MCF 10A (cell line): ENCODE measurements around the gene MBTD1. TPM values are rescaled to one million over a fixed set of nuclear protein-coding genes. Genes with fewer than 3 reads are reported as not detected.

Source experiments
- BruUV-seq: library from RNA; stranded (reverse); fragments of 400-500 nt; replicated peaks from 2 replicates; lab custom pipeline; 2021; lab: Mats Ljungman, UMichigan
- CTCF ChIA-PET: fragments of 300-600 bp; sonication (Branson Sonifier 250); formaldehyde crosslinking; extraction: SDS; loops from one replicate; lab custom pipeline; 2021; ENCODE audit warnings: antibody characterized with exemption, inconsistent platforms; lab: Yijun Ruan, JAX
- POLR2A ChIA-PET: fragments of 300-600, 350-650 bp; sonication (Branson Sonifier 250); formaldehyde crosslinking; extraction: SDS; loops from one replicate; lab custom pipeline; 2020; ENCODE audit warnings: antibody characterized with exemption, inconsistent platforms; lab: Yijun Ruan, JAX
- DNase-seq: peaks from one replicate; pipeline ENCODE4 v3.0.0-alpha.2; 2018; ENCODE audit not compliant: unreplicated experiment
- H3K27ac Mint-ChIP-seq: one replicate; pipeline ENCODE4 v1.8.0; 2022; ENCODE audit warnings: mild to moderate bottlenecking, low read depth, mixed read lengths; ENCODE audit not compliant: unreplicated experiment
- H3K27me3 Mint-ChIP-seq: one replicate; pipeline ENCODE4 v1.8.0; 2022; ENCODE audit warnings: mixed read lengths; ENCODE audit not compliant: insufficient read depth, unreplicated experiment
- H3K36me3 Mint-ChIP-seq: one replicate; pipeline ENCODE4 v1.8.0; 2022; ENCODE audit warnings: mild to moderate bottlenecking, moderate library complexity, mixed read lengths; ENCODE audit not compliant: insufficient read depth, unreplicated experiment
- H3K4me1 Mint-ChIP-seq: one replicate; pipeline ENCODE4 v1.8.0; 2022; ENCODE audit warnings: mixed read lengths; ENCODE audit not compliant: insufficient read depth, unreplicated experiment
- H3K4me3 Mint-ChIP-seq: one replicate; pipeline ENCODE4 v1.8.0; 2022; ENCODE audit warnings: mild to moderate bottlenecking, moderate library complexity, mixed read lengths; ENCODE audit not compliant: unreplicated experiment
- H3K9me3 Mint-ChIP-seq: one replicate; pipeline ENCODE4 v1.8.0; 2022; ENCODE audit warnings: mixed read lengths; ENCODE audit not compliant: unreplicated experiment
- intact Hi-C: fragments of 100-400 bp; cut with micrococcal nuclease; formaldehyde crosslinking; loops from 2 replicates; pipeline ENCODE4 v1.14.1; 2022
- total RNA-seq: library from RNA; stranded (reverse); gene quantifications from 2 replicates; pipeline ENCODE4 v1.2.3, GENCODE V29; 2022
- TF ChIP-seq, protein P1 (sequence below): fragments of 200-600 bp; IDR thresholded peaks from one replicate; pipeline ENCODE4 v1.8.0; 2022; ENCODE audit warnings: antibody characterized with exemption, mild to moderate bottlenecking; ENCODE audit not compliant: unreplicated experiment

The MBTD1 gene
- total RNA-seq, 1 experiment from 2014 or later: 7.7 TPM

DNA sequence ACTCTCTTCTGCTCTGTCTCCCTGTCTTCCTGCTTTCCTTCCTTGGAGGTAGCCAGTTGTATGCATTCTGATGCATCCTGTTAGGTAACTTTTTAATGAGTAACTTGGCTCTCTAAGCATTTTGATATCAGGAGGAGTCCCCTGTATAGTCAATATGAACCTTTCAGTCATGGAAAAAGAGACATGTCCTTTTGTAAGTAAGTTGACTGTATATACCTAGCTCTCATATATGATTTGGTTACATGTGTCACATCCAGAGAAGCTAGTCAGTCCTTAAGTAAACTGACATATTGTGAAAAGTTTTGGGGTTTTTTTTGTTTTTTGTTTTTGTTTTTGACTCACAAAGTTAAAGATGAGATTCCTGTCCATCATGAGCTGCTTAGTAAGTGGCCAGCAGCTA, 19.3 kb upstream of the MBTD1 start:
- peaks cover 91% of the 10 kb centered on the region for H3K36me3 Mint-ChIP-seq
- no peaks in the 10 kb centered on the region for H3K4me1 Mint-ChIP-seq
- no peak for DNase-seq
- ChIA-PET CTCF (no interaction called here), POLR2A (interaction anchor here (0.7 kb wide), 1 partner anchor 12 kb away, joined by 3 read pairs; no protein-coding TSS in a partner anchor)
- no peak overlapping the region for H3K27ac Mint-ChIP-seq
- no peaks in the 10 kb centered on the region for H3K27me3 Mint-ChIP-seq
- BruUV-seq: no TSS peak
- intact Hi-C loops: no loop called here
- H3K9me3 Mint-ChIP-seq: no peaks in the 10 kb centered on the region
- TF ChIP-seq, protein P1, sequence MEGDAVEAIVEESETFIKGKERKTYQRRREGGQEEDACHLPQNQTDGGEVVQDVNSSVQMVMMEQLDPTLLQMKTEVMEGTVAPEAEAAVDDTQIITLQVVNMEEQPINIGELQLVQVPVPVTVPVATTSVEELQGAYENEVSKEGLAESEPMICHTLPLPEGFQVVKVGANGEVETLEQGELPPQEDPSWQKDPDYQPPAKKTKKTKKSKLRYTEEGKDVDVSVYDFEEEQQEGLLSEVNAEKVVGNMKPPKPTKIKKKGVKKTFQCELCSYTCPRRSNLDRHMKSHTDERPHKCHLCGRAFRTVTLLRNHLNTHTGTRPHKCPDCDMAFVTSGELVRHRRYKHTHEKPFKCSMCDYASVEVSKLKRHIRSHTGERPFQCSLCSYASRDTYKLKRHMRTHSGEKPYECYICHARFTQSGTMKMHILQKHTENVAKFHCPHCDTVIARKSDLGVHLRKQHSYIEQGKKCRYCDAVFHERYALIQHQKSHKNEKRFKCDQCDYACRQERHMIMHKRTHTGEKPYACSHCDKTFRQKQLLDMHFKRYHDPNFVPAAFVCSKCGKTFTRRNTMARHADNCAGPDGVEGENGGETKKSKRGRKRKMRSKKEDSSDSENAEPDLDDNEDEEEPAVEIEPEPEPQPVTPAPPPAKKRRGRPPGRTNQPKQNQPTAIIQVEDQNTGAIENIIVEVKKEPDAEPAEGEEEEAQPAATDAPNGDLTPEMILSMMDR: no peak
- no peak overlapping the region for H3K4me3 Mint-ChIP-seq

DNA sequence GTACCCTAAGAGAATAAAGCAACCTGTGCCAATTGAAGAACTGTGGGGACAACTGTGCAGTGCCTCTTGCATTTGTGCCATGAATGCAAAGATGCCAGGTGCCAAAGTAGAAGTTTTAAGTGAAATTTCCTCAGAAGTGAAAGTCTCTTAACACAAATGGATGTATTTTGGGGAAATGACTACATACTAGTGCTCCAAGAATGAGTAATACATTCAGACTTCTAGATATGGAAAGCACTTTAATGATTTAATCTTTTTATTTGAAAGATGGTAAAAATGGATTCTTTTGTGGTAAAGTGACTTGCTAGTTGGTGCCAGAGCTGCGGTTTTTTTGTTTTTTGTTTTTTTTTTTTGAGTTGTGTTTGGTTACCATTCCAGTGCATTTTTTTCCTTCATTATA, 15.5 kb upstream of the MBTD1 start:
- Mint-ChIP-seq H3K36me3 (peaks cover 95% of the 10 kb centered on the region), H3K4me1 (no peaks in the 10 kb centered on the region), H3K27ac (no peak overlapping the region), H3K4me3 (no peak overlapping the region), H3K9me3 (no peaks in the 10 kb centered on the region), H3K27me3 (no peaks in the 10 kb centered on the region)
- intact Hi-C loops: no loop called here
- TF ChIP-seq, protein P1: no peak
- ChIA-PET POLR2A (no interaction called here), CTCF (no interaction called here)
- no TSS peak for BruUV-seq
- DNase-seq: no peak

DNA sequence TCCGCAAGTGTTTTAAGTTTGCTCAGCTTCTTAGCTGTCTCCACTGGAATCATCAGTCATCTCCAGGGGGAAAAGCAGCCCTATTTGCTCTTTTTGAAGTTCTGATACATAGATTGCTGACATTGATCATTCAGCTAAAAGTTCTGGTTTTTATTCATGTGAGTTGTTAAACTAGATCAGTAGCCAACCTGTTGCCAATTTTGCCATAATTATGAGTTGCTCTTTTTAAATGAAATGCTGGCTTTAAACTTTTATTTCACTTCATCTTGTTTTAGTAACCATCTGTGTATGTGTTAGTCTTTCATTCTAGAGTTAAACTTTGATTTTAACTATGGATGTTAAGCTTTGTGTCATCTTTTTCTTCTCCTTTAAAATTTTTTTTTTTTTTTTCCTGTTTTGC, 13.0 kb upstream of the MBTD1 start:
- H3K27ac Mint-ChIP-seq: no peak overlapping the region
- H3K27me3 Mint-ChIP-seq: no peaks in the 10 kb centered on the region
- H3K36me3 Mint-ChIP-seq: peaks cover 99% of the 10 kb centered on the region
- no peak overlapping the region for H3K4me3 Mint-ChIP-seq
- DNase-seq: no peak
- intact Hi-C loops: no loop called here
- no TSS peak for BruUV-seq
- ChIA-PET CTCF (interaction anchor here (0.8 to 1.2 kb wide), 2 partner anchors 11 to 13 kb away, joined by 3 to 4 read pairs; no protein-coding TSS in a partner anchor), POLR2A (interaction anchor here (1.3 kb wide), 1 partner anchor 12 kb away, joined by 3 read pairs; the partner anchor contains the start of gene UTP18)
- H3K4me1 Mint-ChIP-seq: no peaks in the 10 kb centered on the region
- H3K9me3 Mint-ChIP-seq: no peaks in the 10 kb centered on the region
- TF ChIP-seq, protein P1: no peak

DNA sequence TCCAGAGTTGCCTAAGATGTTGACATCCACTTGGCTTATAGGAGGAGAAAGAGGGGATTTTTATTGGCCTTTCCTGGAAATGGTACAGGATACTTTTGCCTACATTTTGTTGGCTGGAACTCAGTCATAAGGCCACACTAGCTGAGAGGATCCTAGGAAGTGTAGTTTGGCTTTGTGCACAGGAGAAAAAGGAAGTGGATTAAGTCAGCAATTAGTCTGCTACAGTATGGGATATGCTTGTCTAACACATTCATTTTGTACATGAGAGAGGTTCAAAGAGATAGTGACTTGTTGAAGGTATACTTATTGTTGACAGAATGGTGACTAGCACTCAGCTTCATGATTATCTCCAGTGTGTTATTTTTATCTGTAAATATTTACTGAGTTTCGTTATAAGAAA, 10.8 kb upstream of the MBTD1 start:
- Mint-ChIP-seq H3K4me1 (peaks cover 9% of the 10 kb centered on the region), H3K27ac (peak overlapping the region; percentile 42), H3K9me3 (no peaks in the 10 kb centered on the region), H3K36me3 (peaks cover 100% of the 10 kb centered on the region), H3K27me3 (no peaks in the 10 kb centered on the region), H3K4me3 (no peak overlapping the region)
- CTCF ChIA-PET: interaction anchor here (0.6 to 1.7 kb wide), 2 partner anchors 28 to 68 kb away, joined by 4 to 5 read pairs; no protein-coding TSS in a partner anchor
- TF ChIP-seq, protein P1: no peak
- no peak for DNase-seq
- intact Hi-C loops: no loop called here
- POLR2A ChIA-PET: interaction anchor here (1.8 kb wide), 1 partner anchor 9 kb away, joined by 11 read pairs; the partner anchor contains the start of gene UTP18
- BruUV-seq: no TSS peak
